CD4-positive, alpha-beta T cell treated with Interleukin-15 for 4 hours (primary cell): ENCODE measurements around the gene TMPRSS15.
"Not testable (repeated sequence)": the region's sequence is repeated elsewhere in the genome, so short reads cannot be mapped to it uniquely, and the experiment has no call there.

Experiments
- DNase-seq: peaks from one replicate; pipeline ENCODE4 v3.0.0-alpha.2; 2020; ENCODE audit warnings: low spot score

Gene TMPRSS15

DNA sequence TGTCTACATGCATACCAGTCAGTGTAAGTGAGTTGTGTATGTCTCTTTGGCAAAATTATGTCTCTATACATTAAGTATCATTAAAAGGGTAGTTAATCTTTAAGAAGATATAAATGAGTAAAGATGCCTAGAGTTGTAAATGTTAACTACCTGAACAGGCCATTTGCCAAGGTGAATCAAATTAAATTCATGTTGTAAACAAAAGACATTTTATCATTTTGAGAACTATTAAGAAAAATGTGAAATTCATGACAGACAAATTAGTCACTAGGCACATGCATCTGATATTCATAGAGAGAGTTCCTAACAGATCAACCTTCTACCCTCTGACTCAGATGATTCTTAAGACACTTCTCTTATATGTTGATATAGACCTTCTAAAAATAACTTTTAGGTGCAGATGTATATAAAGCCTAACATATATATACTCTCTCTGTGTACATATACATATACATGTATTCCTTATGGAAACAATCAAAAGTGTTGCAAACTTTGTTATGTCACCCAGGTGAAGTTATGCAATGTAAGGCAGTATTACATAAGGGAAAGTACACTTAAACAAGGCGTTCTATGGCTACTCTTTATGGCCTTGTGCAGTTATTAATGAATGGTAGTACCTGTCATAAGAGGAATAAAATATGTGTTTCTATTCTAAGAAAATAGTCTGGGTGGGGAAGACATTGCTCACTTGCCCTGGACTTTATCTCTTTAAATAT lies at the start of gene TMPRSS15:
Gene TMPRSS15, minus strand, starts transcription at position 51 of the 716 bp plus-strand sequence. CDS start 163 bp downstream, outside the sequence.
- DNase-seq: no peak

- no peak for DNase-seq
Observed at GRCh38 chr21:18451670-18452069, 48.1 kb upstream of the TMPRSS15 start.

DNA sequence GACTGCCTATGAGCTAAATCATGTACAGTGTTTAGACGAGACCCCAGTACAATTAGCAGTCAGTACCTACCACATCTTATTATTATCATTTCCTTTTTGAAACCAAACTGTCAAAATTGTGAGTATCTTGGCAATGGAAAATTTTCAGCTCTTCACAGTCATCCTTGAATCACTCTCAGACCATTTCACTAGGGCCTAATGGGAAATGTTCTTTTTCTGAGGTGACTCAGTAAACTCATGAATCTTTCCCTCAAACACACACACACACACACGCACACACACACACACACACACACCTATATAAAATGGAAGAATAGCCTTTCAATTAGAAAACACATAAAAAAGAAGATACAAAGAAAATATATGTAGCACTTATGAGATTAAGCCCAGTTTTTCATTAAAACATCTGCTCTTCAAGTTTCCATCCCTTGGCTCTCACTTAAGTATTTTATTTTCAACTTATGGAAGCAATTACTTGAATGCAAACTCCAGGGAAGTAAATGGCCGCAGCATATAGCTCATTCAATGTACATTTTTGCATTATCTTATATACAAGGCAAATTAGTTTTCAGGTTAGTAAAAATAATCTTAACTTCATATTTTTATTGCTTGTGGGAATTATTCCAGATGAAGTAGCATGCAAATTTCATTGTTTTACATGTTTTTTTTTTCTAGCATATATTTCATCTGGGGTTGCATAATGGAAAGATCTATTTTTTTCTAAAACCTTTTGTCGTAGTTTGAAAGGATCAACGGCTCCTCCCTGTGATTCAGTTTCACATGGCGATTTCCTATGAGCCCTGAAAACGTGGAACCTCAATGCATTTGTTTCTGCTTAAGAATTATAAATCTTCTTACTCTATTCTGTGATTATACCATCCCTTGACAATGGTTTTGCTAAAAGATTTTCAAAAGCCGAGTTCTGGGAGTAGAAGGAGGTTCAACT lies 46.3 kb upstream of the TMPRSS15 start:
- no peak for DNase-seq

- DNase-seq: no peak
Observed at GRCh38 chr21:18443701-18444100, 40.1 kb upstream of the TMPRSS15 start.

DNA sequence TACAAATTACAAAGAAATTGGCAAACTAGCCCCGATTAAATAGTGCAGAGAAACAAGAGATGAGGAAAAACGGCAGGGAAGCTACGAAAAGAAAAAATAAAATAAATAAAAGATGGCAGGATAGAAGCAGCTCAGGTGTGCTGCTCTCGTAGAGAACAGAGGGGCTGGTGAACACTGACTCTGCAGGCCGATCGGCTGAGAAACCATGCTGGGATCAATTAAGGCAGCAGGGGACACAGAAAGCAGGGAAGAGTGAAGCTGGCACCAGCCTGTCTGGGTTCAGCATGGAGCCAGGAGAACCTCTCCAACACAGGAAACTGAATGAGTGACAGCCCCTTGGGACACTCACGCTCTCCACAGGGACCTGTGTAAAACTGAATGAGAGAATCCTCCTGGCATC lies 39.5 kb upstream of the TMPRSS15 start:
- DNase-seq: no peak

- DNase-seq: no peak
Observed at GRCh38 chr21:18430341-18430740, 26.8 kb upstream of the TMPRSS15 start.

DNA sequence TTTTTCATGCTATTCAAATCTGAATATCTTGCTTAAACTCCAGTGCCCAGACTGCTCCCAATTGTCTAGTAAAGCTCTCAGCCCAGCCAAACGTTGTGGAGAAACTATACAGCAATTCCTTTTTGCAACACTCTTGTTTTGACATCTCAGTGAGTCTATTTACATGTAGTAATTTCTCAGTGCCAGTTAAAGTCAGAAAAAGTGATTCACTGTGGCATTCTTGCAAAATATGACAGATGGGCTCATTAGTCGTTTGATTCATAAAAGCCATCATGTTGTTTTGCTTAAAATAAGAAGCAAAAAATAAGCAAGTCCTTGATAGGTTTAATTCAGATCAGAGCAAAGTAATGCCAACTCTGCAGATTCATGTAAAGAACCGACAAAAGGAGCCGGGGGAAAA lies 20.7 kb upstream of the TMPRSS15 start:
- DNase-seq: no peak

GRCh38 chr21:18417141-18417790 lies 13.7 kb upstream of the TMPRSS15 start:
- DNase-seq: no peak

- no peak for DNase-seq
Observed at GRCh38 chr21:18411565-18411964, 8.0 kb upstream of the TMPRSS15 start.

GRCh38 chr21:18409579-18409978 lies 6.0 kb upstream of the TMPRSS15 start:
- no peak for DNase-seq

DNA sequence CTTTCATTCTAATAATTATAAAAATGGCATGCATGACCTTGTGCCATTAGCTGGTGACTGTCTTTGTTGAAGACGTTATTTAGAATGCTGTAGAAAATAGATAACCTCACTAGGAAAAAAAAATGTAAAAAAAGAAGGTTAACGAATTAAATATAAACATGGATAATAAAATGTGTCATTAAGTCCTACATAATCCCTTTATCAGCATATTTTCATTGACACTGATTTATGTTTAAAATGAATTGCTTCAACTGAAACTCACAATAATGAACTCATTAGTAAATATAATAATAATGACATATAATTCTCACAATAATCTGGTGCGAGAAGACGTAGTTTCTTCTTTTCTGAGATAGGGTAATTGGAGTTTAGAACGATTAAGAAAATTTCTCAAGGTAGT lies 4.7 kb downstream of the TMPRSS15 start:
- DNase-seq: no peak

- DNase-seq: no peak
Observed at GRCh38 chr21:18387994-18388393, 15.6 kb downstream of the TMPRSS15 start.

DNA sequence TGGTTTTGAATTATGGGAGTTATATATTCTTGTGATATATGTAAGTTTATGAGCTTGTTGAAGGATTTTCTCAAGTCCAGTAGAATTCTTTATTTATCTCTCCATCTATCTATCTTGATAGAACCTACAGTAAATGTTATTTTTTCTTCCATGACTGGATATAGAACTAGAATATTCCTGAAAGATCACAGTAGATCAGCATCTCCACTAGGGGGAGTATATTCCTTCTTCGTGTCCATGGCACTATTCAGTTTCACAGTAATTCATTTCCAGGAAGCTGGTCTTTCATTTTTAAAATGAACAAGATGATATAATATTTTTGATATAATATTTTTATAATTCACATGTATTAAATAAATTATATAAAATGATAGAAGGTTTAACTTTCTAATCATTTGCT lies 18.8 kb downstream of the TMPRSS15 start:
- DNase-seq: no peak

- not testable (repeated sequence) for DNase-seq
Observed at GRCh38 chr21:18382934-18383619, 20.5 kb downstream of the TMPRSS15 start.

DNA sequence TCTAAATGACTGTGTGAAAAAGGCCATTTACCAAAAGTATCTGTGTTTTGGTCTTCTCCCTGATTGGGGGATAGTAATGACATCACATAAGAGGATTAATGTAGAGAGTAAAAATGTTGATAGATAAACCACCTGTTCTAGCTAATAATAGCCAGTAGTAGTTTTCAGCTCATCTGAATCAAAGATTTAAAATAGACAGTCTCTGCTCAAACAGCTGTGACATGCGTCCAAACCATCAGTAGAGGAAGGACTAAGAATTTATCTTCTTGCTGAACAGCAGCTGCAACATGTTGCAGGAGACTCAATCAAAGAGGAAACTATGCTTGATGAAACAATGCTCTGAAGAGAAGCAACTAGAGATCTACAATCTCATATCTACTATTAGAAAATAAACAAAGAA lies 21.4 kb downstream of the TMPRSS15 start:
- DNase-seq: no peak

DNA sequence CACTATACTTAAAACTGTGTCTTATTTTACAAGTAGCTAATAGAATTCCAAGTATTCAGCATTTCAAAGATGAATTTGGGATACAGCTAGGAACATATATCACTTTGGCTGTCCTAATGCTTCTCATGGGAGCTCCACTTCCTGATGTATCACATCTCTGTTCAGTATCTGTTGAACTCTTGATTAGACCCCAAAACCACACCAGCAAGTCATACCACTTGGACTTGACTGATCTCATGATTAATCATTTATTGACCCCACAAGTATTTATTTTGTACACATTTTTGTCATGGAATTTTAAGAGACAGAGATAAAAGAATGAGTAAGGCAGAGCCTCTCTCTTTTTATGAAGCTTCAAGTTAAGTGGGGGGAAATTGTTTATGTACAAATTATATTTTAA lies 30.0 kb downstream of the TMPRSS15 start:
- no peak for DNase-seq

DNA sequence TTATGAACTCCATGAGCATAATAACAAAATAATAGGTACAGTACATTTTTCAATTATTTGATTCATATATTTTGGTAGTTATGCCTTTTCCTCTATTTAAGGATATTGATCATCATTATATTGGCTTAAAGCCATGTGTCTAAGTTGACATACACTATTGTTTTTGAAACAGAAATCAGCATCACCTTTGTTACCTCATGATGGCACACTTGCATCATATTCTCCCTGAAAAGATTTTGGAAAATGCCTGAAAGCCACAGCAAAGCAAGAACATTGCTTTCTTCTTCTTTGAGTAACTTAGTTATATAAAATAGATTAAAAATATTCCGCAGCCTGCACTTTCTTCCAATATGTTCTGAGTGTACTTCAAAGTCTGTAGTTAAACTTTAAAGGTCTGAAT lies 33.3 kb downstream of the TMPRSS15 start:
- DNase-seq: no peak

DNA sequence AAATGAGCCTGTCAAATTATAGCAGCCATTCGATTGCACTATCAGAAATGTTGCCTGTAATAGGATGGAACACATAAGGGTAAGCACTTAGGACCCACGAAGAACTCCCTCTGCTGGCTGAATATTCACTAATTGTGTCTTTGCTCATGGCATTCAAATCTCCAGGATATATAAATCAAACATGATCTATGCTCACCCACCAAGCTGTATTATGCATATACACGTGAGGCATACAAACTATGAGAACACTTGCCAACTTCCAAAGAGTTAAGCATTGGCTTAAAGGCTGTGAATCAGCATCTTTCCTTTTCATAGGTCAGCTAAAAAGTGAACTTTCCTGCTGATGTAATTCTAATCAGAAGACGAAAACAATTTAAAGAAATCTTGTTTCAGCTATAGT lies 34.5 kb downstream of the TMPRSS15 start:
- DNase-seq: no peak

- no peak for DNase-seq
Observed at GRCh38 chr21:18368205-18368604, 35.4 kb downstream of the TMPRSS15 start.

DNA sequence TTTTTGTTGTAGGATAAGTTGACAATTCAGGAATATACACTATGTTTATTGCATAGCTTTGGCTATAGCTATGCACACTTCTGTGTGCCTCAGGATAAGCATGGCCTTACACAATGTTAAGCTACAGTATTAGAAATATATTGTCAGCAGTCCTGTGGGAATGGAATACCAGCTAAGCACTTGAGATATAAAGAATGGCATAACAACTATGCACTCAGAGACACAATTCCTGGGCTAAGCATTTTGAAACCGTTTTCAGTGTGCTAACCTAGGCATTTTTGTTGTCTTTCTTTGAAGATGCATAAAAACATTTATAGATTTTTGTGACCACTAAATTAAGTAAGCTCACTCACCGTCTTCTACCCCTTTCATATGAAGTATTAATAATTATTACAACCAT lies 46.8 kb downstream of the TMPRSS15 start:
- DNase-seq: no peak

- DNase-seq: no peak
Observed at GRCh38 chr21:18354947-18355346, 48.6 kb downstream of the TMPRSS15 start.

- DNase-seq: no peak
Observed at GRCh38 chr21:18350216-18350615, 53.4 kb downstream of the TMPRSS15 start.
